Smooth muscle cell (in vitro differentiated cells): ENCODE results near the gene DPM2. TPM values are rescaled to one million over a fixed set of nuclear protein-coding genes. Genes with fewer than 3 reads are reported as not detected.

ENCODE experiments used
- DNase-seq: peaks from one replicate; lab custom pipeline; 2025; ENCODE audit not compliant: unreplicated experiment; lab: John Stamatoyannopoulos, UW
- H2AFZ ChIP-seq: fragments of 200-600 bp; sonication (generic); 2 replicates; pipeline ENCODE4 v1.6.0; 2016; ENCODE audit warnings: antibody characterized with exemption, low read depth, mild to moderate bottlenecking
- H3F3A ChIP-seq: fragments of 200-600 bp; sonication (generic); 2 replicates; pipeline ENCODE4 v1.6.0; 2017; ENCODE audit warnings: antibody characterized with exemption, low read depth
- H3K27ac ChIP-seq: fragments of 200-600 bp; sonication (generic); 2 replicates; pipeline ENCODE4 v1.5.1; 2016; ENCODE audit warnings: low read depth, mild to moderate bottlenecking
- H3K27me3 ChIP-seq: fragments of 200-600 bp; sonication (generic); 2 replicates; pipeline ENCODE4 v1.6.1; 2016; ENCODE audit warnings: low read depth, mild to moderate bottlenecking
- H3K36me3 ChIP-seq: fragments of 200-600 bp; sonication (generic); 2 replicates; pipeline ENCODE4 v1.5.1; 2016; ENCODE audit warnings: low read depth
- H3K4me1 ChIP-seq: fragments of 200-600 bp; sonication (generic); 2 replicates; pipeline ENCODE4 v1.5.1; 2016; ENCODE audit warnings: low read depth
- H3K4me2 ChIP-seq: fragments of 200-600 bp; sonication (generic); 2 replicates; pipeline ENCODE4 v1.6.0; 2016; ENCODE audit warnings: mild to moderate bottlenecking
- H3K4me3 ChIP-seq: fragments of 200-600 bp; sonication (generic); 2 replicates; pipeline ENCODE4 v1.5.1; 2016; ENCODE audit warnings: mild to moderate bottlenecking
- H3K79me2 ChIP-seq: fragments of 200-600 bp; sonication (generic); 2 replicates; pipeline ENCODE4 v1.6.0; 2016; ENCODE audit warnings: low read depth, mild to moderate bottlenecking
- H3K9ac ChIP-seq: fragments of 200-600 bp; sonication (generic); 2 replicates; pipeline ENCODE4 v1.6.0; 2016; ENCODE audit warnings: low read depth
- H3K9me3 ChIP-seq: fragments of 200-600 bp; sonication (generic); replicated peaks from 2 replicates; pipeline ENCODE4 v1.5.1; 2016; ENCODE audit warnings: low read depth
- H4K20me1 ChIP-seq: fragments of 200-600 bp; sonication (generic); 2 replicates; pipeline ENCODE4 v1.6.0; 2016; ENCODE audit warnings: low read depth
- CTCF ChIP-seq: fragments of 200-600 bp; sonication (generic); IDR thresholded peaks from 2 replicates; pipeline ENCODE4 v1.5.1; 2017; ENCODE audit warnings: borderline replicate concordance, mild to moderate bottlenecking, antibody characterized with exemption; ENCODE audit not compliant: insufficient read depth, poor library complexity, severe bottlenecking
- WGBS: methylation state at CpG from one replicate; pipeline ENCODE4 v1.1.7; 2016; ENCODE audit warnings: low lambda C conversion rate; 5-methylcytosine and 5-hydroxymethylcytosine counted together
- polyA plus RNA-seq: library from polyadenylated mRNA; unstranded; fragments of >200 nt; fragmentation: Nextera tagmentation; extraction: Ambion mirVana; gene quantifications from 2 replicates; pipeline ENCODE4 v1.2.1, GENCODE V29; 2016
- total RNA-seq: library from RNA; depleted of rRNA; stranded (reverse); fragments of >200 nt; gene quantifications from 2 replicates; pipeline ENCODE4 v1.2.3, GENCODE V29; 2014

Gene DPM2
- total and polyA plus RNA-seq, 2 experiments from 2014 or later: 23.6 to 68.5 TPM

DNA sequence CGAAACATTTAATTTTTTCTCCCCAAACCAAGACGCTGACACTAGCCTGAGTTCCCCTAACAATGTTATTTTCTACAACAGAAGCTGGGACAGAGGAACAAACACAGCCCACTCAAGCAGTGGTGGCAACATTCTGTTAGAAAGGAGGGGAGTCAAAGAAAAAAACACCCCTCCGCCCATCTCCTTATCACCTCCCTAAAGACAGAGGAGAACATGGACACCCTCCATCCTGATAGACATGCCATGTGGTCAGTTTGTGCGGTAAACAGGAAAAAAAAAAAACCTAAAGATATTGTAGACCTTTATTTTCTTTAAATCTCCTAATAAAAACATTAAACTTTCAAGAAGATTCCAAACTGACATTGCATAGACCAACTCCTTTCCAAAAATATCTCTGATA is 2.9 kb upstream of the DPM2 start:
- Histone ChIP-seq H3K79me2 (peaks cover 14% of the 10 kb centered on the region), H2AFZ (no peak overlapping the region), H3K9ac (no peak overlapping the region), H3K27ac (no peak overlapping the region), H3F3A (peaks cover 10% of the 10 kb centered on the region), H3K4me2 (no peak overlapping the region), H3K27me3 (no peaks in the 10 kb centered on the region), H4K20me1 (peaks cover 17% of the 10 kb centered on the region), H3K4me3 (no peak overlapping the region), H3K9me3 (no peaks in the 10 kb centered on the region), H3K36me3 (no peaks in the 10 kb centered on the region), H3K4me1 (peaks cover 14% of the 10 kb centered on the region)
- no peak for TF ChIP-seq CTCF
- no peak for DNase-seq
- WGBS: 99% methylated on average over 4 of the region's 4 CpGs

DNA sequence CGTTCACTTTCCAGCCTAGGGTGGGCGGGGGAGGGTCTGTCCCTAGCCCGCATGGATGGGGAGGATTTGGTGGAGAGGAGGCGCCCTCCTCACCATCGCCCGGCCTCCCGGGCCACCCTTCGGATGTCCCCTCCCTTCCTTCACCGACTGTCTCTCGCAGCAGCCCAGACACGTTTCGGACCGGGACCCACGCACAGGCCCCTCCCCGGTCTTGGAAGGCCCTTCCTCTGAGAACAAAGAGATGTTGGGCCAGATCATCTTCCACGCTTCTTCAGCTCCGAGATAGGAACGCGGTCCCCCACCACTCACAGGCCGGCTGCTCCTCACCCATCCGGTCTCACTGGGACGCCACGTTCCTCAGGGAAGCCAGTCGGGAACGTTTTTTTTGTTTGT is 640 bp upstream of the DPM2 start:
- DNase-seq: no peak

GRCh38 chr9:127937056-127937387 is 632 bp downstream of the DPM2 start:
- H3K4me3 ChIP-seq: peak overlapping the region; percentile 64
- WGBS: 18% methylated on average over 7 of the region's 7 CpGs
- H3K4me2 ChIP-seq: peak overlapping the region; percentile 96
- H3K27me3 ChIP-seq: no peaks in the 10 kb centered on the region
- H2AFZ ChIP-seq: no peak overlapping the region
- H3K9ac ChIP-seq: peak overlapping the region; percentile 75
- H3K4me1 ChIP-seq: peaks cover 14% of the 10 kb centered on the region
- no peaks in the 10 kb centered on the region for H3K36me3 ChIP-seq
- TF ChIP-seq CTCF: no peak
- H3K79me2 ChIP-seq: peaks cover 21% of the 10 kb centered on the region
- peaks cover 6% of the 10 kb centered on the region for H3F3A ChIP-seq
- DNase-seq: no peak
- peak overlapping the region; percentile 41 for H3K27ac ChIP-seq
- no peaks in the 10 kb centered on the region for H3K9me3 ChIP-seq
- H4K20me1 ChIP-seq: peaks cover 13% of the 10 kb centered on the region

More for the DNA sequence above, 640 bp upstream of the DPM2 start:
- no peaks in the 10 kb centered on the region for H3K27me3 ChIP-seq
- H4K20me1 ChIP-seq: peaks cover 18% of the 10 kb centered on the region
- peak overlapping the region; percentile 64 for H3K4me3 ChIP-seq
- TF ChIP-seq CTCF: no peak
- no peak overlapping the region for H3K9ac ChIP-seq
- peaks cover 21% of the 10 kb centered on the region for H3K79me2 ChIP-seq
- peaks cover 6% of the 10 kb centered on the region for H3F3A ChIP-seq
- peaks cover 14% of the 10 kb centered on the region for H3K4me1 ChIP-seq
- H3K36me3 ChIP-seq: no peaks in the 10 kb centered on the region
- no peaks in the 10 kb centered on the region for H3K9me3 ChIP-seq
- H3K27ac ChIP-seq: no peak overlapping the region
- no peak overlapping the region for H2AFZ ChIP-seq
- peak overlapping the region; percentile 96 for H3K4me2 ChIP-seq
- 43% methylated on average over 21 of the region's 25 CpGs for whole genome bisulfite sequencing

DNA sequence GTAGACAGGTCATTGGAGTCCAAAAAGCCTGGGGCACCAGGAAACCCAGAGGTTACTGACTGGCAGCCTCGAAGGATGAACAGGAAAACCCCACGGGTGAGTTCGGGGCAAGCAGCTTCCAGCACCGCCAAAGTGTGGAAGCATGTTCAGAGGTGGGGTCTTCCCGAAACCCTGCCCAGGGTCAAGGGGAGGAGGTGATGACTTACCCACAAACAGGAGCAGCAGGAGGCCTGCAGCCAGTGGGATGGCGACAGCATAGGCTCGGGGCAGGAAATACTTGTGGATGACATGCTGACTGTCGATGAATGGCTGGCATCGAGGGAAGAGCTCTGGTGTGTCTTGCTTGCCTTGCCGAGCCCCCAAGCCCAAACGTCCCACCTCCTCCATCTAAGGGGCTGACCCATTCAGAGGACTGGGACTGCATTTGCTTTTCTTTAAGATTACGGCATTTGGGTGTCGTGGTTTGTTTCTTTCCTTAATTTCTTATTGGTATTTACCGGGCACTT is 1.3 kb downstream of the DPM2 start:
- DNase-seq: no peak
- peak overlapping the region; percentile 75 for H3K9ac ChIP-seq
- no peaks in the 10 kb centered on the region for H3K27me3 ChIP-seq
- peak overlapping the region; percentile 64 for H3K4me3 ChIP-seq
- H3K4me2 ChIP-seq: peak overlapping the region; percentile 96
- peaks cover 21% of the 10 kb centered on the region for H3K79me2 ChIP-seq
- H3K27ac ChIP-seq: peak overlapping the region; percentile 17
- no peak for TF ChIP-seq CTCF
- no peaks in the 10 kb centered on the region for H3K9me3 ChIP-seq
- no peaks in the 10 kb centered on the region for H3K36me3 ChIP-seq
- WGBS: 91% methylated on average over 14 of the region's 14 CpGs
- H3F3A ChIP-seq: peaks cover 6% of the 10 kb centered on the region
- H2AFZ ChIP-seq: no peak overlapping the region
- H4K20me1 ChIP-seq: peaks cover 13% of the 10 kb centered on the region
- peaks cover 14% of the 10 kb centered on the region for H3K4me1 ChIP-seq
